Right lobe of liver (tissue), 6 donors: ENCODE results near the gene IQCB1. TPM values are rescaled to one million over a fixed set of nuclear protein-coding genes. Genes with fewer than 3 reads are reported as not detected.

Experiments
- ATAC-seq, 4 donors: fragments of 200-7000 bp; cut with Tn5 transposase; one replicate each; pipeline ENCODE4 v1.9.1; 2020; ENCODE audit warnings: mild to moderate bottlenecking in 4 of 4, moderate library complexity in 4 of 4
- DNase-seq, 3 donors: peaks; one replicate each; pipeline ENCODE4 v3.0.0-alpha.2; 2020
- H3K27ac ChIP-seq, 3 donors: fragments of 200-600 bp; one replicate each; pipeline ENCODE4 v1.8.0; 2022
- H3K27me3 ChIP-seq, 2 donors: fragments of 200-600 bp; one replicate each; pipeline ENCODE4 v1.8.0; 2022
- H3K36me3 ChIP-seq, 4 donors: fragments of 200-600 bp; sonication (generic) in 1 of 4; one replicate each; pipeline versions ENCODE4 v1.5.1 to v1.8.0; 2017 to 2022; ENCODE audit warnings: control low read depth in 1 of 4
- H3K4me1 ChIP-seq, 4 donors: fragments of 200-600 bp; sonication (generic) in 1 of 4; one replicate each; pipeline versions ENCODE4 v1.5.1 to v1.8.0; 2017 to 2022; ENCODE audit warnings: control low read depth in 1 of 4
- H3K4me3 ChIP-seq, 3 donors: fragments of 200-600 bp; one replicate each; pipeline ENCODE4 v1.8.0; 2022
- H3K9me3 ChIP-seq, 4 donors: fragments of 200-600 bp; sonication (generic) in 1 of 4; one replicate each; pipeline versions ENCODE4 v1.5.1 to v1.8.0; 2017 to 2022; ENCODE audit warnings: control low read depth in 1 of 4
- POLR2A ChIP-seq: fragments of 450-650 bp; IDR thresholded peaks from one replicate; pipeline ENCODE4 v1.6.1; 2017; ENCODE audit warnings: antibody characterized with exemption, mild to moderate bottlenecking
- WGBS: methylation state at CpG from one replicate; pipeline ENCODE4 v1.1.6; 2018; ENCODE audit warnings: low coverage, low lambda C conversion rate; ENCODE audit not compliant: insufficient coverage; ENCODE audit errors: missing lambda C conversion rate; 5-methylcytosine and 5-hydroxymethylcytosine counted together
- intact Hi-C, 2 donors: fragments of 100-400 bp; cut with DNase I; formaldehyde crosslinking; loops; one replicate each; pipeline versions ENCODE4 v1.11.2 to v1.14.1; 2022
- total RNA-seq, 6 experiments: library from RNA; depleted of rRNA in 2 of 6; stranded (reverse); fragments of >200 nt in 2 of 6; fragmentation: NEBNext Ultra II Directional in 3 of 6; extraction: Animal tissue kit (Norgen Biotek cat#: 25700) in 3 of 6; gene quantifications; one replicate each; pipeline versions ENCODE4 v1.1.0 to v1.2.4, GENCODE V29; 2016 to 2023
- TF ChIP-seq, protein P1 (sequence below), 4 donors: fragments of 200-600 bp in 3 of 4; fragments of 450-650 bp in 1 of 4; IDR thresholded peaks; one replicate each; pipeline versions ENCODE4 v1.5.1 to v1.8.0; 2016 to 2022; ENCODE audit warnings: antibody characterized with exemption in 4 of 4, mild to moderate bottlenecking in 2 of 4
- donor health status: DM: no; HTN: yes; CAD: no.
- donor health status: DM: no; HTN: no; CAD: no.
- donor health status: DM: no; HTN: no; CAD: no.
- donor health status: DM: no; HTN: yes; CAD: no.
- donor health status: DM: no; HTN: yes; CAD: no.

Gene IQCB1
- total RNA-seq, 6 experiments from 2014 or later, result 3.6 to 8.8 (median 5.4) TPM

DNA sequence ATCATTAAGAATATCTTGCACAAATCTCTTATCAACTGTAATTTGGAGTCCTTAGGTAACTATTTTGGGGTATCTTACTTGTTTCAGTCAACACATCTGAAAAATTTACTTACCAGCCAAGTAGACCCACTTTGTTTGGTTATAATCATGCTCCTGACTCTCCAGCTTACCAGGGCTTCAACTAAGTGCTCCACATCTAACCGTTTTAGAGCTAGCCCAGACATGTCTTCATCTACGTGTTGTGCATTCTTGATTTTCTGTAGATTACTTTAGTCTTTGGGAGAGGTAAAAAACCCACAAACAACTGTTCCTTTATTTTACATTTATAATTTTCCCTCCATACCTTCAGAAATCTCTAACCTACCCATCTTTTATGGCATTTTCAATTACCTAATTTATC, 17.4 kb upstream of the IQCB1 start:
- TF ChIP-seq, protein P1, sequence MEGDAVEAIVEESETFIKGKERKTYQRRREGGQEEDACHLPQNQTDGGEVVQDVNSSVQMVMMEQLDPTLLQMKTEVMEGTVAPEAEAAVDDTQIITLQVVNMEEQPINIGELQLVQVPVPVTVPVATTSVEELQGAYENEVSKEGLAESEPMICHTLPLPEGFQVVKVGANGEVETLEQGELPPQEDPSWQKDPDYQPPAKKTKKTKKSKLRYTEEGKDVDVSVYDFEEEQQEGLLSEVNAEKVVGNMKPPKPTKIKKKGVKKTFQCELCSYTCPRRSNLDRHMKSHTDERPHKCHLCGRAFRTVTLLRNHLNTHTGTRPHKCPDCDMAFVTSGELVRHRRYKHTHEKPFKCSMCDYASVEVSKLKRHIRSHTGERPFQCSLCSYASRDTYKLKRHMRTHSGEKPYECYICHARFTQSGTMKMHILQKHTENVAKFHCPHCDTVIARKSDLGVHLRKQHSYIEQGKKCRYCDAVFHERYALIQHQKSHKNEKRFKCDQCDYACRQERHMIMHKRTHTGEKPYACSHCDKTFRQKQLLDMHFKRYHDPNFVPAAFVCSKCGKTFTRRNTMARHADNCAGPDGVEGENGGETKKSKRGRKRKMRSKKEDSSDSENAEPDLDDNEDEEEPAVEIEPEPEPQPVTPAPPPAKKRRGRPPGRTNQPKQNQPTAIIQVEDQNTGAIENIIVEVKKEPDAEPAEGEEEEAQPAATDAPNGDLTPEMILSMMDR (IDR thresholded peaks at IDR 0.05), result no peak
- no peak for TF ChIP-seq POLR2A
- no peak for DNase-seq
- ATAC-seq, result no peak
- Histone ChIP-seq H3K36me3 (no peaks in the 10 kb centered on the region), H3K27ac (no peak overlapping the region), H3K4me1 (no peaks in the 10 kb centered on the region), H3K4me3 (no peak overlapping the region), H3K27me3 (no peaks in the 10 kb centered on the region), H3K9me3 (no peaks in the 10 kb centered on the region)
- whole genome bisulfite sequencing, result 86% methylated on average over 2 of the region's 2 CpGs
- intact Hi-C loops, result no loop called here

DNA sequence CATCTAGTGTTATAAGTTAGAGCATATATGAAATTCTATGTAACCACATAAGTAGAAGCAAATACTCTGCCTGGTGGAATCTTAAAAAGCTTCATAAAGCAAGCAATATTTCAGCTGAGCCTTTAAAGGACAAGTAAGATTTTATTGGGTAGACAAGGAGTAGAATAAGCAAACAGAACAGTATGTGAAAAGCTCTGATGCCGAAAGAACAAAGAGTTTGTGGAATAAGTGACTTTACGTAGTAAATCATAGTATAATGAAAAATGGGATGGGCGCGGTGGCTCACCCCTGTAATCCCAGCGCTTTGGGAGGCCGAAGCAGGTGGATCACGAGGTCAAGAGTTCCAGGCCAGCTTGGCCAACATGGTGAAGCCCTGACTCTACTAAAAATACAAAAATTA, 10.0 kb upstream of the IQCB1 start:
- H3K36me3 ChIP-seq, result no peaks in the 10 kb centered on the region
- ATAC-seq, result no peak
- WGBS, result 100% methylated on average over 2 of the region's 7 CpGs

DNA sequence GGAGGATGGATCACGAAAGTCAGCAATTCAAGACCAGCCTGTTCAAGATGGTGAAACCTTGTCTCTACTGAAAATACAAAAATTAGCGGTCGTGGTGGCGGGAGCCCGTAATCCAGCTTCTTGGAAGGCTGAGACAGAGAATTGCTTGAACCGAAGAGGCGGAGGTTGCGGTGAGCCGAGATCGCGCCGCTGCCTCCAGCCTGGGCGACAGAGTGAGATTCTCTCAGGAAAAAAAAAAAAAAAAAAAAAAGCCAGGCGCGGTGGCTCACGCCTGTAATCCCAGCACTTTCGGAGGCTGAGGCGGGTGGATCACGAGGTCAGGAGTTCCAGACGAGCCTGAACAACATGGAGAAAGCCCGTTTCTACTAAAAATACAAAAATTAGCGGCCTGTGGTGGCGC, 5.1 kb upstream of the IQCB1 start:
- ATAC-seq (no peak), DNase-seq (no peak)
- Histone ChIP-seq H3K9me3 (no peaks in the 10 kb centered on the region), H3K4me3 (no peak overlapping the region), H3K27me3 (no peaks in the 10 kb centered on the region), H3K27ac (no peak overlapping the region), H3K4me1 (no peaks in the 10 kb centered on the region), H3K36me3 (no peaks in the 10 kb centered on the region)
- TF ChIP-seq, protein P1 (IDR thresholded peaks at IDR 0.05), result no peak
- no peak for TF ChIP-seq POLR2A
- intact Hi-C loops, result no loop called here
- 98% methylated on average over 13 of the region's 23 CpGs for WGBS

More for the DNA sequence above, 10.0 kb upstream of the IQCB1 start:
- Histone ChIP-seq H3K4me1 (no peaks in the 10 kb centered on the region), H3K27me3 (no peaks in the 10 kb centered on the region), H3K4me3 (no peak overlapping the region), H3K9me3 (no peaks in the 10 kb centered on the region), H3K27ac (no peak overlapping the region)
- TF ChIP-seq, protein P1 (IDR thresholded peaks at IDR 0.05), result no peak
- no peak for TF ChIP-seq POLR2A
- no peak for DNase-seq
- intact Hi-C loops, result no loop called here

DNA sequence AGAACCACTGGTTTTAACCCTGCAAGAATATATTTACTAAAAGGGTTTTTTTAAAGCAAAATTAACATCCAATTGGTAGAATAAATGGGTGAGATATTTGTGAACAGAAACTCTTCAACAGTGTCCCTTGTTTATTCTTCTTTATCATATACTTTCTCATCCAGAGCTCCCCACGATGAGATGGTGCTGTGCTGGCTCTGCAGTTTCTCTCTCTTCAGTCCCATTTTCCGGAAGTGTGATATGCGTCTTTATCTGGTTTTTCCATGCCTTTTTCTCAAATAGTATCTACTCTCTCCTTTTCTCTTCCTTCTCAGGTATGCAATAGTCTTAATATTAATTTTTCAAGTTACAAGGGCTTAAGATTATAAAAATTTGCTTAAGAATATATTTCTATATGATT, 1.6 kb upstream of the IQCB1 start:
- TF ChIP-seq, protein P1 (IDR thresholded peaks at IDR 0.05), result no peak
- TF ChIP-seq POLR2A, result no peak
- H3K27ac ChIP-seq, result no peak overlapping the region
- no peak for ATAC-seq

DNA sequence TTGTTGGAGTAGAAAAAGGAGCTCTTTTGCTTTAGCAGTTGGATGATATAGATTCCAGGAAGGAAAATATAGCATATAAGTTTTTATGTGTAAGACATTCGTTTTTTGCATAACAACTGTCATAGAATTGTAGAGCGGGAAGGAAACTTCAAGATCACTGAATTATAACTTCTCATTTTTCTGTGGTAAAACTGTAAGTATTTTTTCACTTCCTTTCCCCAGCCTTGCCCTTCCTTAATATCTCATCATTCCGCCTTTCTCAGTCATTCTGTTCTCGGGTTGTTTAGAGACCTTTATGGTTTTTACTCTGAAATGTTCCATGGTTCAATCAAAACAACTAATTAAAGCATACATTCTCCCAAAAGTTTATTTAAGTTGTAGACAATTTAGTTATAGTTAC, 1.2 kb upstream of the IQCB1 start:
- H3K27me3 ChIP-seq, result no peaks in the 10 kb centered on the region
- no peak overlapping the region for H3K27ac ChIP-seq
- intact Hi-C loops, result no loop called here
- H3K9me3 ChIP-seq, result no peaks in the 10 kb centered on the region
- WGBS, result 49% methylated on average over 4 of the region's 4 CpGs
- TF ChIP-seq, protein P1 (IDR thresholded peaks at IDR 0.05), result no peak
- no peak for TF ChIP-seq POLR2A
- no peaks in the 10 kb centered on the region for H3K36me3 ChIP-seq
- ATAC-seq (no peak), DNase-seq (no peak)
- peaks cover 0 to 12% (median 0%) of the 10 kb centered on the region in 4 donors for H3K4me1 ChIP-seq
- peak overlapping the region in 1 of 3 donors; percentile 87 for H3K4me3 ChIP-seq

More for the DNA sequence above, 1.6 kb upstream of the IQCB1 start:
- Histone ChIP-seq H3K36me3 (no peaks in the 10 kb centered on the region), H3K4me1 (peaks cover 0 to 12% (median 0%) of the 10 kb centered on the region in 4 donors), H3K9me3 (no peaks in the 10 kb centered on the region), H3K4me3 (peak overlapping the region in 2 of 3 donors; percentile 2 to 87), H3K27me3 (no peaks in the 10 kb centered on the region)
- 59% methylated on average over 3 of the region's 3 CpGs for WGBS
- intact Hi-C loops, result no loop called here
- DNase-seq, result no peak
